ENCODE data around the gene ANKS1B.

- TF ChIP-seq EZH2 (IDR thresholded peaks at IDR 0.05; ENCODE audit: borderline replicate concordance, low read length) (no peak), CTCF (IDR thresholded peaks at IDR 0.05; ENCODE audit: low read length) (no peak)
These were observed 1080.9 kb downstream of the ANKS1B start for GRCh38 chr12:98903875-98904274.

Measured in OCI-LY1 (cell line).